Endothelial cell of umbilical vein (primary cell): ENCODE data around the gene WNT10A. TPM values are rescaled to one million over a fixed set of nuclear protein-coding genes. Genes with fewer than 3 reads are reported as not detected.
A peak's percentile ranks its signal among the peaks of the same experiment; 100 is the strongest.

Experiments used
- BruUV-seq: library from RNA; stranded (reverse); fragments of 400-500 nt; replicated peaks from 2 replicates; lab custom pipeline; 2021; lab: Mats Ljungman, UMichigan
- CTCF ChIA-PET: fragments of 300-600, 350-600 bp; sonication (Branson Sonifier 250); formaldehyde crosslinking; loops from one replicate; lab custom pipeline; 2021; ENCODE audit warnings: antibody characterized with exemption, inconsistent platforms; lab: Charles Lee
- POLR2A ChIA-PET: fragments of 300-600, 350-600 bp; sonication (Branson Sonifier 250); formaldehyde crosslinking; loops from one replicate; lab custom pipeline; 2021; ENCODE audit warnings: antibody characterized with exemption, inconsistent platforms; lab: Charles Lee
- DNase-seq: peaks from one replicate; pipeline ENCODE4 v3.0.0-alpha.2; 2011; ENCODE audit warnings: low read depth, low spot score
- FAIRE-seq: peaks from 2 replicates; lab custom pipeline; 2011; peaks lifted over from hg19 to GRCh38; lab: Jason Lieb, UNC
- H2AFZ ChIP-seq: 2 replicates; pipeline ENCODE4 v1.6.0; 2012; ENCODE audit warnings: low read depth, low read length, control low read depth, inconsistent platforms
- H3K27ac ChIP-seq: 2 replicates; pipeline ENCODE4 v1.5.1; 2011; ENCODE audit warnings: low read depth, mild to moderate bottlenecking, control low read depth, low read length, moderate library complexity; ENCODE audit not compliant: insufficient read depth
- H3K27me3 ChIP-seq, 2 experiments: 2 replicates each; pipeline versions ENCODE4 v1.6.0 to v1.6.1; 2011; ENCODE audit warnings: low read length in 2 of 2, mixed read lengths in 1 of 2; ENCODE audit not compliant: control insufficient read depth in 2 of 2, insufficient read depth in 2 of 2
- H3K36me3 ChIP-seq, 2 experiments: 2 replicates in 1 of 2; 3 replicates in 1 of 2; pipeline ENCODE4 v1.5.1; 2011; ENCODE audit warnings: low read length in 2 of 2, mild to moderate bottlenecking in 1 of 2, moderate library complexity in 1 of 2; ENCODE audit not compliant: control insufficient read depth in 2 of 2, insufficient read depth in 2 of 2; ENCODE audit errors: extremely low read depth in 1 of 2
- H3K4me1 ChIP-seq: 3 replicates; pipeline ENCODE4 v1.5.1; 2011; ENCODE audit warnings: mild to moderate bottlenecking, low read length; ENCODE audit not compliant: control insufficient read depth, insufficient read depth; ENCODE audit errors: extremely low read depth
- H3K4me2 ChIP-seq: 2 replicates; pipeline ENCODE4 v1.6.1; 2011; ENCODE audit warnings: low read length, control low read depth, mixed read lengths; ENCODE audit not compliant: insufficient read depth
- H3K4me3 ChIP-seq, 3 experiments: fragments of 200-600 bp in 1 of 3; sonication (generic), shearing (Covaris generic) in 1 of 3; replicated peaks in 1 of 3; 2 replicates each; pipeline ENCODE4 v1.5.1; 2011 to 2016; ENCODE audit warnings: control low read depth in 3 of 3, low read length in 3 of 3, mild to moderate bottlenecking in 2 of 3, inconsistent platforms in 1 of 3, low read depth in 1 of 3, moderate library complexity in 1 of 3; ENCODE audit not compliant: insufficient read depth in 1 of 3
- H3K79me2 ChIP-seq: 2 replicates; pipeline ENCODE4 v1.6.0; 2012; ENCODE audit warnings: low read length, inconsistent platforms; ENCODE audit not compliant: control insufficient read depth, insufficient read depth
- H3K9ac ChIP-seq: replicated peaks from 2 replicates; pipeline ENCODE3; 2011; ENCODE audit warnings: low read length, control low read depth; ENCODE audit not compliant: insufficient read depth; ENCODE audit errors: extremely low read depth
- H3K9me1 ChIP-seq: replicated peaks from 3 replicates; pipeline ENCODE4 v1.6.0; 2011; ENCODE audit warnings: mild to moderate bottlenecking, low read length; ENCODE audit not compliant: control insufficient read depth, insufficient read depth; ENCODE audit errors: extremely low read depth
- H3K9me3 ChIP-seq: replicated peaks from 2 replicates; pipeline ENCODE4 v1.5.1; 2012; ENCODE audit warnings: low read length, inconsistent platforms; ENCODE audit not compliant: control insufficient read depth, insufficient read depth
- H4K20me1 ChIP-seq: replicated peaks from 2 replicates; pipeline ENCODE3; 2011; ENCODE audit warnings: mild to moderate bottlenecking, low read length; ENCODE audit not compliant: control insufficient read depth, insufficient read depth; ENCODE audit errors: extremely low read depth
- EZH2 ChIP-seq: IDR thresholded peaks from 2 replicates; pipeline ENCODE4 v1.6.1; 2012; ENCODE audit warnings: borderline replicate concordance, low read depth, mild to moderate bottlenecking, moderate library complexity, low read length, inconsistent platforms; ENCODE audit not compliant: severe bottlenecking
- GATA2 ChIP-seq: IDR thresholded peaks from 2 replicates; pipeline ENCODE4 v1.7.0; 2011; ENCODE audit warnings: low read depth, mild to moderate bottlenecking, moderate library complexity, mixed read lengths, low read length; ENCODE audit not compliant: insufficient read length, insufficient read depth
- JUN ChIP-seq: IDR thresholded peaks from 2 replicates; pipeline ENCODE4 v1.6.1; 2011; ENCODE audit warnings: borderline replicate concordance, low read depth; ENCODE audit not compliant: insufficient read length, insufficient read depth
- MYC ChIP-seq: IDR thresholded peaks from one replicate; pipeline ENCODE4 v1.6.1; 2011; ENCODE audit warnings: mild to moderate bottlenecking, low read depth, low read length
- POLR2A ChIP-seq: IDR thresholded peaks from 2 replicates; pipeline ENCODE4 v1.6.1; 2012; ENCODE audit warnings: low read depth, mild to moderate bottlenecking, control low read depth, low read length
- POLR2AphosphoS5 ChIP-seq: IDR thresholded peaks from 2 replicates; pipeline ENCODE4 v1.6.1; 2012; ENCODE audit warnings: low read depth, mild to moderate bottlenecking, control low read depth, low read length, moderate library complexity; ENCODE audit not compliant: insufficient read depth
- dilution Hi-C: fragments of 300-500 bp; cut with MboI; formaldehyde crosslinking; loops from one replicate; pipeline ENCODE4 v1.15.0; 2019; ENCODE audit warnings: low sequenced_read_pairs; ENCODE audit not compliant: extremely low pct_ligation_motif_present
- intact Hi-C: fragments of 100-400 bp; cut with micrococcal nuclease; formaldehyde crosslinking; loops from one replicate; pipeline ENCODE4 v1.10.0; 2022
- polyA plus RNA-seq, 4 experiments: library from polyadenylated mRNA; depleted of rRNA in 3 of 4; stranded (reverse) in 3 of 4; unstranded in 1 of 4; fragments of >200 nt; gene quantifications; 2 replicates each; pipeline versions ENCODE4 v1.2.1 to v1.2.3, GENCODE V29; 2011 to 2012; ENCODE audit warnings: missing spikeins in 1 of 4
- total RNA-seq: library from RNA; stranded (reverse); gene quantifications from 2 replicates; pipeline ENCODE4 v1.2.3, GENCODE V29; 2021
- TF ChIP-seq, protein P1 (sequence below): IDR thresholded peaks from 2 replicates; pipeline ENCODE4 v1.6.1; 2011; ENCODE audit not compliant: insufficient read depth, insufficient read length
- TF ChIP-seq, protein P2 (sequence below), 2 donors: IDR thresholded peaks; 1 replicate in 1 of 2; 2 replicates in 1 of 2; pipeline ENCODE4 v1.5.1; 2011; ENCODE audit warnings: low read length in 2 of 2, mild to moderate bottlenecking in 2 of 2, moderate library complexity in 2 of 2, control low read depth in 1 of 2, inconsistent platforms in 1 of 2, low read depth in 1 of 2; ENCODE audit not compliant: insufficient read depth in 1 of 2; ENCODE audit errors: extremely low read depth in 1 of 2

WNT10A gene
- total and polyA plus RNA-seq, 2 donors (not counting 3 experiments of a cell fraction or from before 2014, with no cell fraction given): not detected

DNA sequence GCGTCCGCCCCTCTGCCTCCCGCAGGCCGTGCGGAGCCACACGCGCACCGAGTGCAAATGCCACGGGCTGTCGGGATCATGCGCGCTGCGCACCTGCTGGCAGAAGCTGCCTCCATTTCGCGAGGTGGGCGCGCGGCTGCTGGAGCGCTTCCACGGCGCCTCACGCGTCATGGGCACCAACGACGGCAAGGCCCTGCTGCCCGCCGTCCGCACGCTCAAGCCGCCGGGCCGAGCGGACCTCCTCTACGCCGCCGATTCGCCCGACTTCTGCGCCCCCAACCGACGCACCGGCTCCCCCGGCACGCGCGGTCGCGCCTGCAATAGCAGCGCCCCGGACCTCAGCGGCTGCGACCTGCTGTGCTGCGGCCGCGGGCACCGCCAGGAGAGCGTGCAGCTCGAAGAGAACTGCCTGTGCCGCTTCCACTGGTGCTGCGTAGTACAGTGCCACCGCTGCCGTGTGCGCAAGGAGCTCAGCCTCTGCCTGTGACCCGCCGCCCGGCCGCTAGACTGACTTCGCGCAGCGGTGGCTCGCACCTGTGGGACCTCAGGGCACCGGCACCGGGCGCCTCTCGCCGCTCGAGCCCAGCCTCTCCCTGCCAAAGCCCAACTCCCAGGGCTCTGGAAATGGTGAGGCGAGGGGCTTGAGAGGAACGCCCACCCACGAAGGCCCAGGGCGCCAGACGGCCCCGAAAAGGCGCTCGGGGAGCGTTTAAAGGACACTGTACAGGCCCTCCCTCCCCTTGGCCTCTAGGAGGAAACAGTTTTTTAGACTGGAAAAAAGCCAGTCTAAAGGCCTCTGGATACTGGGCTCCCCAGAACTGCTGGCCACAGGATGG, 7.1 kb upstream of the WNT10A start:
- H4K20me1 ChIP-seq: no peaks in the 10 kb centered on the region
- FAIRE-seq (no peak), DNase-seq (no peak)
- H3K9me3 ChIP-seq: no peaks in the 10 kb centered on the region
- H3K4me2 ChIP-seq: no peak overlapping the region
- H3K27ac ChIP-seq: no peak overlapping the region
- dilution Hi-C loops: no loop called here
- intact Hi-C loops: loop anchor here (10.0 kb wide), 1 partner anchor 281 kb away; no protein-coding TSS in a partner anchor
- POLR2A ChIA-PET: no interaction called here
- no peaks in the 10 kb centered on the region for H3K4me1 ChIP-seq
- BruUV-seq: no TSS peak
- H3K9me1 ChIP-seq: no peaks in the 10 kb centered on the region
- no peak overlapping the region for H2AFZ ChIP-seq
- no peak overlapping the region for H3K9ac ChIP-seq
- H3K36me3 ChIP-seq: no peaks in the 10 kb centered on the region
- CTCF ChIA-PET: interaction anchor here (0.6 to 10.5 kb wide), 8 partner anchors 13 to 281 kb away, joined by 3 to 362 read pairs (median 4); no protein-coding TSS in a partner anchor
- no peak overlapping the region for H3K4me3 ChIP-seq
- TF ChIP-seq, protein P1, sequence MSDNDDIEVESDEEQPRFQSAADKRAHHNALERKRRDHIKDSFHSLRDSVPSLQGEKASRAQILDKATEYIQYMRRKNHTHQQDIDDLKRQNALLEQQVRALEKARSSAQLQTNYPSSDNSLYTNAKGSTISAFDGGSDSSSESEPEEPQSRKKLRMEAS: no peak
- TF ChIP-seq EZH2: peak; percentile 86
- no peaks in the 10 kb centered on the region for H3K79me2 ChIP-seq
- H3K27me3 ChIP-seq: peaks cover 78 to 84% of the 10 kb centered on the region in 2 experiments

DNA sequence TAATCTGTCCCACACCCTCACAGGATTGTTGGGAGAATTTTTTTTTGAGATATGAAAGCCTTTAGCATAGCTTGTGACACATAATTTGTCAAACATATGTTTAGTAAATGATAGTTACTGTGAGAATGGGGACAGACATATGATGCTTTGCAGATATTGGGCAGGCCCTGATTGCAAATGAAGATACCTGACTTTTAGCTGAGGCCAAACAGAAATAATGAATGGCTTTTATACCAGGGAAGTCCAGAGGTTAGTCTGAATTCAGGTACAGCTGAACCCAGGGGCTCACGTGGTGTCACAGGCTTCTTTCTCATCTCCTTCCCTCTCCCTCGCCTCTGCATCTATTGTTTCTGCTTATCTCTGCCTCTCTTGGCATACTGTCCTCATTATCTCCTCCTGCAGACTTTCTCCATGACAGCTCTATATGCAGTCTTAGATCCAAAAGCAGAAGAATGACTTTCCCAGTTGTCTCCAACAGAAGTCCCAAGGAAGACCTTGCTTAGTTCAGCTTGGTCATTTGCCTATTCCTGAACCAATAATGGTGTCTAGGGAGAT, 4.9 kb upstream of the WNT10A start:
- no TSS peak for BruUV-seq
- ChIA-PET POLR2A (interaction anchor here (1.1 kb wide), 1 partner anchor 244 kb away, joined by 3 read pairs; no protein-coding TSS in a partner anchor), CTCF (interaction anchor here (0.6 to 10.5 kb wide), 39 partner anchors 8 to 424 kb away, joined by 3 to 362 read pairs (median 5); partner anchors contain the start of genes FEV, TTLL4 and WNT6)
- no peak overlapping the region for H3K4me3 ChIP-seq
- no peaks in the 10 kb centered on the region for H3K79me2 ChIP-seq
- H3K9me1 ChIP-seq: no peaks in the 10 kb centered on the region
- H3K4me1 ChIP-seq: no peaks in the 10 kb centered on the region
- no peak overlapping the region for H3K4me2 ChIP-seq
- no peaks in the 10 kb centered on the region for H3K36me3 ChIP-seq
- no peaks in the 10 kb centered on the region for H3K9me3 ChIP-seq
- intact Hi-C loops: loop anchor here (1.0 to 10.0 kb wide), 3 partner anchors 23 to 279 kb away; no protein-coding TSS in a partner anchor
- TF ChIP-seq MYC: no peak
- TF ChIP-seq JUN: no peak
- TF ChIP-seq POLR2A: no peak
- TF ChIP-seq GATA2: no peak
- TF ChIP-seq EZH2: no peak
- no peak for TF ChIP-seq POLR2AphosphoS5
- TF ChIP-seq, protein P1: no peak
- TF ChIP-seq, protein P2, sequence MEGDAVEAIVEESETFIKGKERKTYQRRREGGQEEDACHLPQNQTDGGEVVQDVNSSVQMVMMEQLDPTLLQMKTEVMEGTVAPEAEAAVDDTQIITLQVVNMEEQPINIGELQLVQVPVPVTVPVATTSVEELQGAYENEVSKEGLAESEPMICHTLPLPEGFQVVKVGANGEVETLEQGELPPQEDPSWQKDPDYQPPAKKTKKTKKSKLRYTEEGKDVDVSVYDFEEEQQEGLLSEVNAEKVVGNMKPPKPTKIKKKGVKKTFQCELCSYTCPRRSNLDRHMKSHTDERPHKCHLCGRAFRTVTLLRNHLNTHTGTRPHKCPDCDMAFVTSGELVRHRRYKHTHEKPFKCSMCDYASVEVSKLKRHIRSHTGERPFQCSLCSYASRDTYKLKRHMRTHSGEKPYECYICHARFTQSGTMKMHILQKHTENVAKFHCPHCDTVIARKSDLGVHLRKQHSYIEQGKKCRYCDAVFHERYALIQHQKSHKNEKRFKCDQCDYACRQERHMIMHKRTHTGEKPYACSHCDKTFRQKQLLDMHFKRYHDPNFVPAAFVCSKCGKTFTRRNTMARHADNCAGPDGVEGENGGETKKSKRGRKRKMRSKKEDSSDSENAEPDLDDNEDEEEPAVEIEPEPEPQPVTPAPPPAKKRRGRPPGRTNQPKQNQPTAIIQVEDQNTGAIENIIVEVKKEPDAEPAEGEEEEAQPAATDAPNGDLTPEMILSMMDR (IDR thresholded peaks at IDR 0.05; ENCODE audit: extremely low read depth in 1 of 2, insufficient read depth in 1 of 2, low read depth in 1 of 2, low read length in 2 of 2): no peak
- H4K20me1 ChIP-seq: no peaks in the 10 kb centered on the region
- dilution Hi-C loops: no loop called here
- H3K27me3 ChIP-seq: peaks cover 74 to 86% of the 10 kb centered on the region in 2 experiments
- DNase-seq: no peak
- H3K27ac ChIP-seq: no peak overlapping the region
- no peak for FAIRE-seq
- H2AFZ ChIP-seq: no peak overlapping the region
- no peak overlapping the region for H3K9ac ChIP-seq
